DND-41 (cell line): Measurements from ENCODE around the gene MX2.
A peak's percentile ranks its signal among the peaks of the same experiment; 100 is the strongest.

Experiments
- ATAC-seq: fragments of 200-7000 bp; cut with Tn5 transposase; 3 replicates; pipeline ENCODE4 v1.9.1; 2021; ENCODE audit warnings: low read depth; ENCODE audit not compliant: insufficient read depth
- DNase-seq: peaks from one replicate; pipeline ENCODE4 v3.0.0-alpha.2; 2020
- H2AFZ ChIP-seq: 2 replicates; pipeline ENCODE4 v1.6.0; 2012; ENCODE audit warnings: low read depth, low read length
- H3K27ac ChIP-seq: 2 replicates; pipeline ENCODE4 v1.5.1; 2012; ENCODE audit warnings: low read length, inconsistent platforms
- H3K27me3 ChIP-seq: fragments of 200-600 bp; sonication (generic); 2 replicates; pipeline ENCODE4 v1.6.0; 2012; ENCODE audit warnings: low read length, mild to moderate bottlenecking, inconsistent platforms; ENCODE audit not compliant: insufficient read depth, poor library complexity
- H3K36me3 ChIP-seq: 2 replicates; pipeline ENCODE4 v1.5.1; 2012; ENCODE audit warnings: low read length, inconsistent platforms; ENCODE audit not compliant: insufficient read depth
- H3K4me1 ChIP-seq: 2 replicates; pipeline ENCODE4 v1.5.1; 2012; ENCODE audit warnings: mild to moderate bottlenecking, low read length; ENCODE audit not compliant: insufficient read depth
- H3K4me2 ChIP-seq: 2 replicates; pipeline ENCODE4 v1.6.0; 2012; ENCODE audit warnings: mild to moderate bottlenecking, moderate library complexity, low read length, inconsistent platforms; ENCODE audit not compliant: insufficient read depth
- H3K4me3 ChIP-seq, 2 experiments: fragments of 200-600 bp in 1 of 2; shearing (Covaris generic) in 1 of 2; 2 replicates each; pipeline ENCODE4 v1.5.1; 2012 to 2016; ENCODE audit warnings: inconsistent platforms in 2 of 2, low read length in 2 of 2, mild to moderate bottlenecking in 2 of 2, low read depth in 1 of 2, moderate library complexity in 1 of 2
- H3K79me2 ChIP-seq: 2 replicates; pipeline ENCODE4 v1.6.0; 2012; ENCODE audit warnings: low read length, inconsistent platforms; ENCODE audit not compliant: insufficient read depth
- H3K9ac ChIP-seq: 2 replicates; pipeline ENCODE4 v1.6.0; 2012; ENCODE audit warnings: low read depth, mild to moderate bottlenecking, inconsistent platforms, low read length, moderate library complexity
- H3K9me3 ChIP-seq: 2 replicates; pipeline ENCODE4 v1.5.1; 2012; ENCODE audit warnings: low read length, moderate library complexity, mild to moderate bottlenecking, inconsistent platforms; ENCODE audit not compliant: insufficient read depth, severe bottlenecking
- H4K20me1 ChIP-seq: 2 replicates; pipeline ENCODE4 v1.6.0; 2012; ENCODE audit warnings: low read length; ENCODE audit not compliant: insufficient read depth
- CTCF ChIP-seq: IDR thresholded peaks from 2 replicates; pipeline ENCODE4 v1.5.1; 2012; ENCODE audit warnings: borderline replicate concordance, low read length, moderate library complexity, mild to moderate bottlenecking; ENCODE audit not compliant: poor library complexity, severe bottlenecking; ENCODE audit errors: extremely low read depth
- EZH2 ChIP-seq: IDR thresholded peaks from 3 replicates; pipeline ENCODE4 v1.6.1; 2012; ENCODE audit warnings: borderline replicate concordance, low read depth, mild to moderate bottlenecking, moderate library complexity, low read length, inconsistent platforms; ENCODE audit not compliant: severe bottlenecking

The MX2 gene

GRCh38 chr21:41403331-41403730 is 41.5 kb downstream of the MX2 start:
- TF ChIP-seq EZH2 = no peak
- no peak for TF ChIP-seq CTCF
- H3K4me2 ChIP-seq = no peak overlapping the region
- H4K20me1 ChIP-seq = no peaks in the 10 kb centered on the region
- H3K4me3 ChIP-seq = no peak overlapping the region
- no peaks in the 10 kb centered on the region for H3K79me2 ChIP-seq
- H3K4me1 ChIP-seq = no peaks in the 10 kb centered on the region
- no peak overlapping the region for H2AFZ ChIP-seq
- DNase-seq (no peak), ATAC-seq (no peak)
- peaks cover 81% of the 10 kb centered on the region for H3K36me3 ChIP-seq
- no peak overlapping the region for H3K27ac ChIP-seq
- H3K9ac ChIP-seq = no peak overlapping the region
- H3K9me3 ChIP-seq = no peaks in the 10 kb centered on the region
- no peaks in the 10 kb centered on the region for H3K27me3 ChIP-seq

- Histone ChIP-seq H3K36me3 (peaks cover 81% of the 10 kb centered on the region), H3K79me2 (no peaks in the 10 kb centered on the region), H3K27me3 (no peaks in the 10 kb centered on the region), H2AFZ (no peak overlapping the region), H3K4me3 (no peak overlapping the region), H4K20me1 (no peaks in the 10 kb centered on the region), H3K4me1 (no peaks in the 10 kb centered on the region), H3K9ac (no peak overlapping the region), H3K4me2 (no peak overlapping the region), H3K27ac (no peak overlapping the region), H3K9me3 (no peaks in the 10 kb centered on the region)
- ATAC-seq (no peak), DNase-seq (no peak)
- TF ChIP-seq CTCF (no peak), EZH2 (no peak)
These were observed 42.1 kb downstream of the MX2 start for GRCh38 chr21:41403966-41404365.

- no peaks in the 10 kb centered on the region for H3K27me3 ChIP-seq
- no peak overlapping the region for H3K9ac ChIP-seq
- no peaks in the 10 kb centered on the region for H4K20me1 ChIP-seq
- H3K4me3 ChIP-seq = no peak overlapping the region
- H2AFZ ChIP-seq = no peak overlapping the region
- H3K4me1 ChIP-seq = no peaks in the 10 kb centered on the region
- DNase-seq = no peak
- no peaks in the 10 kb centered on the region for H3K9me3 ChIP-seq
- no peak overlapping the region for H3K27ac ChIP-seq
- TF ChIP-seq CTCF = no peak
- no peak for TF ChIP-seq EZH2
- ATAC-seq = no peak
- no peak overlapping the region for H3K4me2 ChIP-seq
- H3K79me2 ChIP-seq = no peaks in the 10 kb centered on the region
- H3K36me3 ChIP-seq = peaks cover 84% of the 10 kb centered on the region
These were observed 43.5 kb downstream of the MX2 start for GRCh38 chr21:41405321-41405720.

- H2AFZ ChIP-seq = no peak overlapping the region
- 0 out of 2 replicates have a peak overlapping the region, but pooled peaks have one; percentile 41 for H3K27ac ChIP-seq
- no peaks in the 10 kb centered on the region for H3K27me3 ChIP-seq
- H4K20me1 ChIP-seq = no peaks in the 10 kb centered on the region
- H3K4me3 ChIP-seq = no peak overlapping the region
- ATAC-seq (no peak), DNase-seq (no peak)
- peaks cover 86% of the 10 kb centered on the region for H3K36me3 ChIP-seq
- H3K9me3 ChIP-seq = peaks cover 4% of the 10 kb centered on the region
- no peaks in the 10 kb centered on the region for H3K4me1 ChIP-seq
- no peak for TF ChIP-seq EZH2
- TF ChIP-seq CTCF = no peak
- H3K4me2 ChIP-seq = no peak overlapping the region
- no peak overlapping the region for H3K9ac ChIP-seq
- H3K79me2 ChIP-seq = no peaks in the 10 kb centered on the region
These were observed 44.5 kb downstream of the MX2 start for GRCh38 chr21:41406340-41406739.
